ENCODE measurements around the gene HSD11B2.

DNA sequence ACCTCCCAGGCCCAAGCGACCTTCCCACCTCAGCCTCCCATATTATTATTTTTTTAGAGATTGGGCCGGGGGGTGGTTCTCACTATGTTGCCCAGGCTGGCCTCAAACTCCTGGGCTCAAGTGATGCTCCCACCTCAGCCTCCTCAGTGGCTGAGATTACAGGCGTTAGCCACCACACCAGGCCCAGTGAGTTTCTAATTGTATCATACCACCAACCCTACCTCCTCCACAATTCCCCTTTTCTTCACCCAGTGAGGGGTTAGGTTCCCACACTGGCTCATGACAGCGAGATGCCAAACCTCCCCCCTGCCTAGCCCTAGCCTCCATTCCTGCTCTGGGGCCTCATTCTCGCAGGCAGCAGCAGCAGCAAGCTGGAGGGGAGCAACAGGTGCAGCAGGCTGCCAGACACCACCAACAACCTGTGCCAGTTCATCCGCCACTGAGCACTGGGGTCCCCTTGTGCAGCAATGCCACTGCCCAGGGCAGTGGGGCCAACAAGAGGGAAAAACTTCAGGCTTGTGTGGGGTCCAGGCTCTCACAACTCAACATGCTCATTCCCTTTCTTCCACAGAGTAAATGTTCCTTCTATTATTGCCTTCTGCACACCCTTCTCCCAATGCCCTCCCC lies 41.0 kb downstream of the HSD11B2 start:
- TF ChIP-seq, protein P1, sequence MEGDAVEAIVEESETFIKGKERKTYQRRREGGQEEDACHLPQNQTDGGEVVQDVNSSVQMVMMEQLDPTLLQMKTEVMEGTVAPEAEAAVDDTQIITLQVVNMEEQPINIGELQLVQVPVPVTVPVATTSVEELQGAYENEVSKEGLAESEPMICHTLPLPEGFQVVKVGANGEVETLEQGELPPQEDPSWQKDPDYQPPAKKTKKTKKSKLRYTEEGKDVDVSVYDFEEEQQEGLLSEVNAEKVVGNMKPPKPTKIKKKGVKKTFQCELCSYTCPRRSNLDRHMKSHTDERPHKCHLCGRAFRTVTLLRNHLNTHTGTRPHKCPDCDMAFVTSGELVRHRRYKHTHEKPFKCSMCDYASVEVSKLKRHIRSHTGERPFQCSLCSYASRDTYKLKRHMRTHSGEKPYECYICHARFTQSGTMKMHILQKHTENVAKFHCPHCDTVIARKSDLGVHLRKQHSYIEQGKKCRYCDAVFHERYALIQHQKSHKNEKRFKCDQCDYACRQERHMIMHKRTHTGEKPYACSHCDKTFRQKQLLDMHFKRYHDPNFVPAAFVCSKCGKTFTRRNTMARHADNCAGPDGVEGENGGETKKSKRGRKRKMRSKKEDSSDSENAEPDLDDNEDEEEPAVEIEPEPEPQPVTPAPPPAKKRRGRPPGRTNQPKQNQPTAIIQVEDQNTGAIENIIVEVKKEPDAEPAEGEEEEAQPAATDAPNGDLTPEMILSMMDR (IDR thresholded peaks at IDR 0.05): no peak
- TF ChIP-seq POLR2A (IDR thresholded peaks at IDR 0.05): no peak

All from tibial nerve (tissue), 3 donors.